ENCODE measurements around the gene ANXA5. TPM values are rescaled to one million over a fixed set of nuclear protein-coding genes. Genes with fewer than 3 reads are reported as not detected.

The ANXA5 gene
- total and polyA plus RNA-seq, 2 donors (not counting 1 experiment from before 2014, with no cell fraction given): 602 to 2,025 TPM

DNA sequence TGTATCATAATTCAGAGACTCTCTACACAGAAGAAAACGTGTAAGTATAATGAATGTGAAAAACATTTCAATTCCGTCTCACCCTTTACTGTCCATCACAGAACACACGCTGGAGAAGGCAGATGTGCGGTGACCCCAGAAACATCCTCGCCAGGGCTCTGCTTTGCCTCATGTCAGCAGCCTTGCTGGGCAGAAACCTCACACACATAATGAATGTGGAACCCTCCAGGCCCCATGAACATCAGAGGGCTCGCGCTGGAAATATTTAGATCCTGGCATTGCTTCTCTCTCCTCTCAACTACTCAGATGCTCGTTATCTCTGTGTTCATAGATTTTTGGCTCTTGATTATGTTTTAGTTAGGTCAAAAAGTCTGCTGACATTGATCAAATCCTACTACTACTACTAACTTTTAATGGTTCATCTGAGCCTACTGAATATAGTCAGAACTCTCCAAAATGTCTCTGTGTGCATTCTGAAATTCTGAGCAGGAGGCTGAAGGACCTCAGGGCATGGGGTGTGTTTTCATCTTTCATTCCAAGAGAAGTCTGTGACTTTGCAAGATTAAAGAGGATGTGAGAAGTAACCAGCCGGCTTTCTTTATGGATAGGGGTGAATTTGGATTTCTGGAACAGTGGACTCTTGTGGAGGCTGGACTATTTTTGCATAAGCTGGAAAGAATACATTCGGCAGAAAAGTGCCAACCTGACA lies 41.2 kb upstream of the ANXA5 start:
- H3K9ac ChIP-seq (ENCODE audit: insufficient read depth, low read length): no peak overlapping the region
- no peak for TF ChIP-seq CTCF (conservative IDR thresholded peaks at IDR 0.05 in 1 of 2, IDR thresholded peaks at IDR 0.05 in 1 of 2; ENCODE audit: low read depth in 1 of 2, low read length in 2 of 2)
- TF ChIP-seq EZH2 (IDR thresholded peaks at IDR 0.05; ENCODE audit: low read length, missing control alignments): no peak
- no peaks in the 10 kb centered on the region for H3K27me3 ChIP-seq (ENCODE audit: control insufficient read depth, insufficient read depth, low read length)
- H3K4me1 ChIP-seq (ENCODE audit: control insufficient read depth, extremely low read depth, insufficient read depth, low read length): no peaks in the 10 kb centered on the region
- no peak overlapping the region for H3K27ac ChIP-seq (ENCODE audit: insufficient read depth, low read length)
- no peak for DNase-seq (ENCODE audit: low read depth in 2 of 2)
- no peaks in the 10 kb centered on the region for H3K79me2 ChIP-seq (ENCODE audit: control insufficient read depth, insufficient read depth, low read length)
- H3K4me2 ChIP-seq (ENCODE audit: extremely low read depth, insufficient read depth, low read length): no peak overlapping the region
- no peaks in the 10 kb centered on the region for H3K36me3 ChIP-seq (ENCODE audit: control insufficient read depth, insufficient read depth, low read length)
- H2AFZ ChIP-seq (ENCODE audit: low read length): no peak overlapping the region
- H3K9me3 ChIP-seq (ENCODE audit: control insufficient read depth, insufficient read depth, low read depth, low read length): no peaks in the 10 kb centered on the region
- no peaks in the 10 kb centered on the region for H4K20me1 ChIP-seq (ENCODE audit: control insufficient read depth, extremely low read depth, insufficient read depth, low read length)
- no peak overlapping the region for H3K4me3 ChIP-seq (replicated peaks in 1 of 4; ENCODE audit: control extremely low read depth in 1 of 4, insufficient read depth in 1 of 4, low read depth in 3 of 4, low read length in 4 of 4)

DNA sequence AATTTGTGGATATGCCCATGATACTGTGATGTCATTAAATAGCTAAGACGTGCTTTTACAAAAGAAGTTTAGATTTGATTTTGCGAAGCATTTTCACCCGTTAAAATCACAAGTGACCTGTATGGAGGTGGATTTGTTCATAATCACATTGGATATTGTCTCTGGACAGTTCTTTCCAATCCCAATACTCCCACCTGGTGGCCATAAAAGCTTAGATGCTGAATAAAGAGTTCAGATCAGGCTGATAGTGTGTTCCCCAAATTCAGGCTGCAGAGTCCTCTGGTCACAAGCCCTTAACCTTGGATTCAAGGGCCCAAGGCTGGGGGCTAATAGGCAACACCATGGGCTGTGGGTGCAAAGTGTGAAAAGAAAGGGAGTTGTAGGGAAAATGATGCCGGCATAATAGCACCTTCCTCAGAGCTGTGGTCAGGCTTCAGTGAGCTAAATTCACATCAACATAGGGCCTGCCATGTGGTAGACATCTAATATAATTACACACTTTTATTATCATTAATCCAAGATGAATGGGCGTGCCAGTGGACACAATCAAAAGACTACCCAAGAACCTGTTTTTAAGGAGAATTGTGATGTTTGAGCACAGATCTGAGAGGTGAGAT lies 40.1 kb upstream of the ANXA5 start:
- Histone ChIP-seq H3K27me3 (ENCODE audit: control insufficient read depth, insufficient read depth, low read length) (no peaks in the 10 kb centered on the region), H3K9me3 (ENCODE audit: control insufficient read depth, insufficient read depth, low read depth, low read length) (no peaks in the 10 kb centered on the region), H4K20me1 (ENCODE audit: control insufficient read depth, extremely low read depth, insufficient read depth, low read length) (no peaks in the 10 kb centered on the region), H3K9ac (ENCODE audit: insufficient read depth, low read length) (no peak overlapping the region), H3K4me2 (ENCODE audit: extremely low read depth, insufficient read depth, low read length) (no peak overlapping the region), H3K4me3 (replicated peaks in 1 of 4; ENCODE audit: control extremely low read depth in 1 of 4, insufficient read depth in 1 of 4, low read depth in 3 of 4, low read length in 4 of 4) (no peak overlapping the region), H2AFZ (ENCODE audit: low read length) (no peak overlapping the region), H3K4me1 (ENCODE audit: control insufficient read depth, extremely low read depth, insufficient read depth, low read length) (no peaks in the 10 kb centered on the region), H3K27ac (ENCODE audit: insufficient read depth, low read length) (no peak overlapping the region), H3K36me3 (ENCODE audit: control insufficient read depth, insufficient read depth, low read length) (no peaks in the 10 kb centered on the region), H3K79me2 (ENCODE audit: control insufficient read depth, insufficient read depth, low read length) (no peaks in the 10 kb centered on the region)
- TF ChIP-seq EZH2 (IDR thresholded peaks at IDR 0.05; ENCODE audit: low read length, missing control alignments): no peak
- TF ChIP-seq CTCF (conservative IDR thresholded peaks at IDR 0.05 in 1 of 2, IDR thresholded peaks at IDR 0.05 in 1 of 2; ENCODE audit: low read depth in 1 of 2, low read length in 2 of 2): peak; percentile 70 to 76
- DNase-seq (ENCODE audit: low read depth in 2 of 2): peak; percentile 56 to 76

DNA sequence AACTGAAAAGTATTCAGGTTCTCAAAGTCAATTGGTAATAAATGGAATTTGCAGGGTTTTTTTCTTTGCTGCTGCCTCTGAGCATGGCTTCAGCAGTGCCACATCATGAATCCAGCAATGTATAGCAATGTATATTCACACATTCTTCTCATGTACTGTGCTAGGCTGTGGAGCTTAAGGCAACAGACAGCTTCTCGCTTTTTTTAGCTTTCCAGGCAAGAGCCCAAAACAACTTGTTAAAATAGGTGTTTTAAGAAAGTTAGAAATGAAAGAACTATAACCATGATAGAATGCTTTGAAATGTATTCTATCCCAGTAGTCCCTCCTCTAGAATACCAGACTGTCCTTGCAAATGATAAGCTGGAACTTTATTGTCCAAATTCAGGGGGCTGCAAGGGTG lies 37.8 kb upstream of the ANXA5 start:
- H3K4me3 ChIP-seq (replicated peaks in 1 of 4; ENCODE audit: control extremely low read depth in 1 of 4, insufficient read depth in 1 of 4, low read depth in 3 of 4, low read length in 4 of 4): no peak overlapping the region
- no peak overlapping the region for H3K9ac ChIP-seq (ENCODE audit: insufficient read depth, low read length)
- no peaks in the 10 kb centered on the region for H3K36me3 ChIP-seq (ENCODE audit: control insufficient read depth, insufficient read depth, low read length)
- H2AFZ ChIP-seq (ENCODE audit: low read length): no peak overlapping the region
- H3K79me2 ChIP-seq (ENCODE audit: control insufficient read depth, insufficient read depth, low read length): no peaks in the 10 kb centered on the region
- no peak overlapping the region for H3K27ac ChIP-seq (ENCODE audit: insufficient read depth, low read length)
- H4K20me1 ChIP-seq (ENCODE audit: control insufficient read depth, extremely low read depth, insufficient read depth, low read length): no peaks in the 10 kb centered on the region
- no peak for DNase-seq (ENCODE audit: low read depth in 2 of 2)
- H3K4me2 ChIP-seq (ENCODE audit: extremely low read depth, insufficient read depth, low read length): no peak overlapping the region
- H3K27me3 ChIP-seq (ENCODE audit: control insufficient read depth, insufficient read depth, low read length): no peaks in the 10 kb centered on the region
- no peaks in the 10 kb centered on the region for H3K4me1 ChIP-seq (ENCODE audit: control insufficient read depth, extremely low read depth, insufficient read depth, low read length)
- TF ChIP-seq EZH2 (IDR thresholded peaks at IDR 0.05; ENCODE audit: low read length, missing control alignments) (no peak), CTCF (conservative IDR thresholded peaks at IDR 0.05 in 1 of 2, IDR thresholded peaks at IDR 0.05 in 1 of 2; ENCODE audit: low read depth in 1 of 2, low read length in 2 of 2) (no peak)
- H3K9me3 ChIP-seq (ENCODE audit: control insufficient read depth, insufficient read depth, low read depth, low read length): no peaks in the 10 kb centered on the region
